Fibroblast of lung (primary cell): ENCODE measurements around the gene CALHM6.

Experiments
- CTCF ChIP-seq, 2 donors: IDR thresholded peaks in 1 of 2; conservative IDR thresholded peaks in 1 of 2; 1 replicate in 1 of 2; 2 replicates in 1 of 2; pipeline ENCODE4 v1.5.1; 2011 to 2012; ENCODE audit warnings: low read length in 2 of 2, control low read depth in 1 of 2, inconsistent platforms in 1 of 2, low read depth in 1 of 2, mild to moderate bottlenecking in 1 of 2
- EZH2 ChIP-seq: IDR thresholded peaks from 2 replicates; pipeline ENCODE4 v1.5.1; 2012; ENCODE audit warnings: low read length, control low read depth, mild to moderate bottlenecking; ENCODE audit errors: missing control alignments

GRCh38 chr6:116417661-116418060 lies 43.5 kb upstream of the CALHM6 start:
- TF ChIP-seq CTCF (conservative IDR thresholded peaks at IDR 0.05 in 1 of 2, IDR thresholded peaks at IDR 0.05 in 1 of 2; ENCODE audit: low read depth in 1 of 2, low read length in 2 of 2) = no peak
- TF ChIP-seq EZH2 = no peak
